OCI-LY1 (cell line): ENCODE measurements around the gene COL18A1.

Experiments
- CTCF ChIP-seq: fragments of 200-600 bp; sonication (generic), shearing (Covaris generic); IDR thresholded peaks from 2 replicates; pipeline ENCODE4 v1.5.1; 2017; ENCODE audit warnings: mild to moderate bottlenecking, antibody characterized with exemption, low read length, moderate library complexity, mixed read lengths
- EZH2 ChIP-seq: fragments of 200-600 bp; sonication (generic), shearing (Covaris generic); IDR thresholded peaks from 2 replicates; pipeline ENCODE4 v1.8.0; 2017; ENCODE audit warnings: borderline replicate concordance, mixed run types, mild to moderate bottlenecking, antibody characterized with exemption, low read length, moderate library complexity, mixed read lengths

DNA sequence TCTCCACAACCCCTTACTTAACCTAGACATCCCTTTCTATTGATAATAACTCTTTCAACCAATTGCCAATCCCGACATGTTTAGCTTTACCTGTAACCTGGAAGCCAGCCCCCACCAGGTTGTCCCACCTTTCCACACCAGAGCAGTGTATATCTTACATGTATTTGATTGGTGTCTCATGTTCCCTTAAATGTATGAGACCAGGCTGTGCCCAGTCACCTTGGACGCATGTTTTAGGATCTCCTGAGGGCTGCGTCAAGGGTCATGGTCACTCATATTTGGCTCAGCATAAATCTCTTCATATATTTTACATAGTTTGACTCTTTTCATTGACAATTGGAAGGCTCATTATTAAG, 142.6 kb downstream of the COL18A1 start:
- no peak for TF ChIP-seq CTCF
- TF ChIP-seq EZH2, result no peak
